GM10266 (cell line): Measurements from ENCODE around the gene SH3RF1.

ENCODE experiments used
- DNase-seq: peaks from one replicate; pipeline ENCODE4 v3.0.0; 2012; ENCODE audit errors: extremely low spot score
- CTCF ChIP-seq: IDR thresholded peaks from 2 replicates; pipeline ENCODE4 v1.5.1; 2012; ENCODE audit warnings: mild to moderate bottlenecking, low read depth; ENCODE audit not compliant: control insufficient read depth, insufficient read depth; ENCODE audit errors: missing control alignments

The SH3RF1 gene

DNA sequence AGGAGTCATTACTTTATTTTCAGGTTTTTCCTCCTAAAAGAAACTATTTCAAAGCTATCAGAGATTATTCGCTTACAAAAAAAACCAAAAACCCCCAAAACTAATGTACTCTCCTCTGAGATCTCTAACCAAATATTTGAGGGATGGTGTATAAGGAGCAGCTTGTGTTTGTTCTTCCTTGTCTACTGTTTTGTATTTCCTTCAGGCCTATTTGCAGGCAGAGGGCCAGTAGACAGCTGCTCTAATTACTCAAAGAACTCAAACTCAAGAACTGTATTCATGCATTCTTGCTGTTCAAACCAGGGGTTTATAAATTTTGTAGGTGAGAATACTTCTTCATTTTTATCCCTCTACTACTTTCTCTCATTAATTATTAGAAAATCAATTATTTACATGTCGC is 51.3 kb downstream of the SH3RF1 start:
- TF ChIP-seq CTCF = no peak
- no peak for DNase-seq

DNA sequence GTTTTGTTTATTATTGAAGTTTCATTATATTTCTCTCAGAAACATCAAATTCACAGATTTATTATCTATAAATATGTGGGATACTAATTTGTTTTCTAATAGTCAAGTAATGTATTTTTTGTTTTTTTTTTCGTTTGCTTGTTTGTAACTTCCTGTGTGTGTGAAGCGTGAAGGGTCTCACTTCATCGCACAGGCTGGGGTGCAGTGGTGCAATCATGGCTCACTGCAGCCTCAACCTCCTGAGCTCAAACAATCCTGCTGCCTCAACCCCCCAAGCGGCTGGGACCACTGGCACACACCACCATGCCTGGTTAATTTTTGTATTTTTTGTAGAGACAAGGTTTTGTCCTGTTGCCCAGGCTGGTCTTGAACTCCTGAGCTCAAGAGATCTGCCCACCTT is 55.1 kb downstream of the SH3RF1 start:
- no peak for TF ChIP-seq CTCF
- DNase-seq = no peak

- no peak for DNase-seq
- TF ChIP-seq CTCF = no peak
Measured at GRCh38 chr4:169212981-169213380, 57.8 kb downstream of the SH3RF1 start.

- TF ChIP-seq CTCF = no peak
- DNase-seq = peak; percentile 24
Measured at GRCh38 chr4:169210504-169211118, 60.1 kb downstream of the SH3RF1 start.

DNA sequence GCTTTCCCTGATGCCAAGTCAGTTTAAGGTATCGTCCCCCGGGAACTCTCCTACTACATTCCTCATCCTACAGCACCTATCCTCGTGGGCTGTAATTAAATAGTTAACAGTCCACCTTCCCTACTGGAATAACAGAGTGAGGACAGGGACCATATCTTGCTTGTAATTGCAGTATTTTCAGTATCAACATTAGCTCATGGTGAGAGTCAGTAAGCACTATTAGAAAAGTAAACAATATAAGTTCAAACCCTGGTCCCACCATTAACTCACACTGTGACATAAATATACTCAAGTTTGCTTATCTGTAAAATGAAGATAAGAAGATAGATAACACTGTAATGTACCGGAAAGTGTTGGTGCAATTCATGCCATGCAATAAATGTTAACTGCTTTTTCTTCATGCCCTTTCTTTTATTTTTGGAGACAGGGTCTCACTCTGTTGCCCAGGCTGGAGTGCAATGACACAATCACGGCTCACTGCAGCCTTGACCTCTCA is 61.3 kb downstream of the SH3RF1 start:
- no peak for TF ChIP-seq CTCF

DNA sequence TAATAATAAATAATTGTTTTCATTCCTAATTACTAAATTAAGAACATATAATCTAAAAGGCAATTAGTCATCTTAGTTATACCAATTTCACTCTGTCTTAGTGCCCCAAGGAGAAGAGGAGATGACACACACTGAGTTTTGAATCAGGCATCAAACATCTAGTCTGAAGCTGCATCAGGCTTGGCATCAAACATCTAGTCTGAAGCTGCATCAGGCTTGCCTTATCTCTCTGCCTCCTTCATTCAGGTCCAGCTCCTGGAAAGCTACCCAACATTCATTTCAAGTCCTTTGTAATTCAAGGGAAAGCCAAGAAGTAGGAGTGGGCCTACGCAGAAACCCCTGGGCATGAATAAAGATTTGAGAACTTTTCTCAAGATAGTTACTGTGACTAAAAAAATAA is 62.2 kb downstream of the SH3RF1 start:
- no peak for TF ChIP-seq CTCF
- DNase-seq = no peak

More for the DNA sequence above, 61.3 kb downstream of the SH3RF1 start:
- DNase-seq = no peak

- no peak for DNase-seq
- no peak for TF ChIP-seq CTCF
Measured at GRCh38 chr4:169208090-169208455, 62.7 kb downstream of the SH3RF1 start.
